EL (cell line): Measurements from ENCODE around the gene ATP11C.

Experiments
- DNase-seq: peaks from one replicate; pipeline ENCODE4 v3.0.0-alpha.2; 2016

Gene ATP11C

DNA sequence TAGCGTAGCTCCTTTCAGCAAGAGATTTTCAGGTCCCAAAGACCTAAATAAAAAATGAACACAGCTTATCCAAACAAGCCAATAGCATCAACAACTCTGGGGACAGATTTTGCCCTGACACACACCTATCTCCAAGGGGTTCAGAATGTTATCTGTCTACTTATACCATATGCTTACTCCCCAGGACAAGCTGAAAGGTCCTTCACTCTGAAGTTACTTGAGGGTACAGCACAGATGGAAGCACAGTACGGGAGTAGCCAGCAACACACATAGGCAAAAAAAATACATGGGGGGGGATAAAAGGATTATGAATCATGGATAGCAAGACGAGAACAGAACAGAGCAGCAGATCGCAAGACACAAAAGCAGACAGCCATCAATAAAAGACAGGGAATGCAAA, 134.2 kb downstream of the ATP11C start:
- DNase-seq = no peak

- DNase-seq = no peak
Observed at GRCh38 chrX:139795196-139795595, 137.7 kb downstream of the ATP11C start.

- no peak for DNase-seq
Observed at GRCh38 chrX:139787601-139788000, 145.3 kb downstream of the ATP11C start.

- no peak for DNase-seq
Observed at GRCh38 chrX:139784807-139785206, 148.0 kb downstream of the ATP11C start.

GRCh38 chrX:139783959-139784358, 148.9 kb downstream of the ATP11C start:
- DNase-seq = no peak

DNA sequence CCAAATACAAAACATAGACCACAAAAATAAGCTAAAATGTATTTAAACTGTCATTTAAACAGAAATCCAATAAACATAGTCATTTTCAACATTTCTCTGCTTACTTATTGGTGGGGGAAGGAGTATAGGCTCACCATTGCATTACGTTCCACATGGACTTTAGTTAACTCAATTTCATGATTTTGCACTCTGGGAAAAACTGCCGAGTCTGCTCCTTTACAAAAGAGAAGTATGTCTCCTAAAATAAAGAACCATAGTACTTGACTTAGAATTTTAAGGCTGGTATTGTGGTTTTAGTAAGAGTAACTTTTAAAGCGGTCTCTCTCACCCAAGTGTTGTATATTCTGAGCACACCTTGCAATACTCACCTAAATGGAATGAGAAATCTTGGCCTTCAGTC, 149.8 kb downstream of the ATP11C start:
- no peak for DNase-seq

DNA sequence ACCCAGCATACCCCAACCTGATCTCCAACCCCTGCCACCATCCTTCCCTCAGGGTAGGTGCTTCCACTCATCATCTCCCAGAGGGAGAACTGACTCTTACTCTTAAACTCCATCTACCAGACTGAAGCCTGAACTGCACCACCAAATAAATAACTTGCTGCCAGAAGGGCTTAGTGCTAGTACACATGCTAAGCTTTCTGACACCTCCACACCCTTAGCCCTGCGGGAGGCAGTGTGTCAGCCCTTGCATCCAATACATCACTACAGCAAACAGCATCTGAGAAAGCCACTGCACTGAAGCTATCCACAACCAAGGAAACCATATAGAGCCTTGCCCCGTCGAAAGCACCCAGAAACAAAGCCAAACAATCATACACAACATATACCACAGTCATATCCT, 156.3 kb downstream of the ATP11C start:
- DNase-seq = no peak

GRCh38 chrX:139770366-139770765, 162.5 kb downstream of the ATP11C start:
- DNase-seq = no peak

GRCh38 chrX:139766545-139766983, 166.3 kb downstream of the ATP11C start:
- no peak for DNase-seq

GRCh38 chrX:139762400-139763183, 170.3 kb downstream of the ATP11C start:
- DNase-seq = no peak

GRCh38 chrX:139759637-139760036, 173.2 kb downstream of the ATP11C start:
- peak; percentile 16 for DNase-seq

- DNase-seq = no peak
Observed at GRCh38 chrX:139758809-139759208, 174.0 kb downstream of the ATP11C start.

DNA sequence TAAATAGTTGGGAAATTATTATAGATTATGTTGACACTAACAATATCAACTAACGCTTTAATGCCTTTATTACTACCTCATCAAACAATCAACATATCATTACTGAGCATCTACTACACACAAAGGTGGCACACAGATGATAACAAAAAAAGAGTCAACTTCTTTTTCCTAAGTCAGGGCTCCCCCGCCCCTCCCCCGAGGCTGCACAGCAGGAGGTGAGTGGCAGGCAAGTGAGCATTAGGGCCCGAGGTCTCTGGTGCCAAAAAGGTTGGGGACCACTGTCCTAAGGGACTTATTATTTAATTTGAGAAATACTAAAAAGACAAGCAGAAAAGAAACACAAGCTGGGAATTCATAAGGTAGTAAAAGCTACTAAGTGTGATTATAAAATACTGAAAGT, 174.6 kb downstream of the ATP11C start:
- no peak for DNase-seq

DNA sequence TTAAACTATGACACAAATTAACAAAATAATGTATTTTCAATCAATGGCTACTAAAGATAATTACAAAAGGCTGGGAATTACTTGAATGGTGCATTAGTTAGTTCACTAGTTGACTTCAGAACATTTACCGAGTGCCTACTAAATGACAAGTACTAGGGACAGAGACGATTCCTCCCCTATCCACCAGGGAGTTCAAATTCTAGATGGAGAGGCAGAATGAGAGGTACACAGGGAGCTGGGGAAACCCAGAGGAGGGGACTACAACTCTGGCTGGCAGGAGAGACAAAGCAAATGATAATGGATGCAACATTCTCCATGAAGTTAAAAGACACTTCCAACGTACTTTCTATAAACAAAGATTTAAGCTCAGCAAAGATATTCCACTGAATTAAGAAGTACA, 181.8 kb downstream of the ATP11C start:
- DNase-seq = no peak

DNA sequence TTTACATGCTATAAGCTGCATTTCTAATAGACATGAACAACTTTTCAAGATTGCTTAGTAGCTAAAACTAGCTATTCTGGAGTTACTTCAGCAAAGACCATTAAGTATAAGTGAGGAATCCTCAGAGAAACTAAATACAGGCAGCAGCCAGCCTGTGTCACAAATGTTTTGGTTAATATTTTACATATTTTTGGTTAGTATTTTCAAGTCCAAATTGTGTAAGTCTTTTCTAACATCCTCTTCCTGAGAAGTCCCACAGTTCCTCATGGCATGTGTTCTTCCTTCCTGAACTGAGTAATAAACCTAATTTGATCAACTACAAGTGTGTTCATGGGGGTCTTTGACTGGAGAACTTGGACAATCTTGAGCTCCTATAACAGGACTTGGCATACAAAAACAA, 182.5 kb downstream of the ATP11C start:
- no peak for DNase-seq

DNA sequence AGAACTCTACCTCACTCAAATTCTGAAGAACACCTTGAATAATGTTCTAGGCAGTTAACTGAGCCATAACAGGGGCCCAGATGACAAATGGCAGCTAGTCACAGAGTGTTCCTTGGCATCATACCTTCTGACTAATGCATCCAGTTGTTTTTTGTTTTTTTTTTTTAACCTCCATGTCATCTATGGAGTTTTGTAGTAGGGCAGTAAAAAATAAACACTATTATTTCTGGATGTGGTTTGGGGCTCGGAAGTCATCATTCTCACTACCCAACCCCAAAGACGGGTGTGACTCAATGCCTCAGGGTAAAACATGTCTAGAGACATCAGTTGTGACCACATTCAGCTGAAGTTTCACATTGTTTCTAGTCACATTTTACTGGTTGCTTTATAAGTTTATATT, 193.7 kb downstream of the ATP11C start:
- DNase-seq = peak; percentile 66

- DNase-seq = peak; percentile 2
Observed at GRCh38 chrX:139738581-139738980, 194.3 kb downstream of the ATP11C start.

DNA sequence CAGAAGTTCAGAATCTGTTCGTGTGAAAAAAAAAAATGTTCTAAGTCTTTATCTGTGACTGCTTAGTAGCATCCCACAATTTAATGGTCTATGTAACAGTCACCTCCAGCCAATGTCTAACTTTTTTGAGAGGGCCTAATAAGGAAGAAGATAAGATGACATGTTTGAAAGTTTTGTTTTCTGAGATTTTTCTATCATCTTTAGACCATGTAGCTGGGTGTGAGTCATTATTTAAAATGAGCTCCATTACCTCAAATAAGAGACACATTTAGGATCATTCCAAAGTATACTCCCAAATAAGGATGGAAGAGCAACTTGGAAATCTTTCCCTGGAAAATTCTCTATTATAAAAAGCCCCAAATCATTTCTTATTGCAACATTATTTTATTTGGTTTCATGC, 196.7 kb downstream of the ATP11C start:
- no peak for DNase-seq

DNA sequence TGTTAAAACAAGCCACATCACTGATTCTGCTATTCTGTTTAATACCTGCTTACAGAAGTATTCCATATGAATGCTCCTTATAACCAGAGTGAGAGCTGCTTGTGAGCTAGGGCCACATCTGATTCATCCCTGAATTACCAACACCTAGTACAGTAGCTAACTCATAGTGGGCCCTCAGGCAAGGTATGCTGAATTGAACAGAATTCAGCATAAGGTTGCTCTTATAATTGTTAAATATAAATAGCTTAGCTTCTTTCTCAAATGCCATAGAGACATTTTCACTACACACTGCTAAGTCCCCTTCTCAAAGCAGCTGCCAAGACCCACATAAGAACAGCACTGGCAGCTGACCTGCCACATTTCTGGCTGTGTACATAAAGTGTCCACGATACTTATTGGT, 197.9 kb downstream of the ATP11C start:
- DNase-seq = no peak

GRCh38 chrX:139725720-139726119, 207.1 kb downstream of the ATP11C start:
- DNase-seq = no peak

GRCh38 chrX:139724626-139725025, 208.2 kb downstream of the ATP11C start:
- DNase-seq = no peak

DNA sequence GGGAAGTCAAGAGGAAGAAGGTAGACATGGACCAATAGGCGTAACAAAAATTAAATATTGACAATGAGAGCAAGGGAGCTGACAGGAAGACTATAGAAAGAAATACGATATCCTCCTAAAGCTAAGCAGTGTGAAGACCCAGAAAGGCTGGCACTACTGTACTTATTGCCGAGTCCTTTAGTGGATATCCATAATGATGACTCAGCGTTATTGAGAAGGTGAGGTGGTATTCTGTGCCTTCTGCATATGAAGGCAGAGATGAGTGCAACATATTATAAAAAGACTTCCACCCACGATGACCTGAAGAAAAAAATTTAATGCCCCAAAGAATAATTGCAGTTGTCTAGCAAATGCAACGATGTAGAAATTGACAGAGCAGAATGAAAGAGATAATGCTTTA, 211.9 kb downstream of the ATP11C start:
- DNase-seq = no peak

DNA sequence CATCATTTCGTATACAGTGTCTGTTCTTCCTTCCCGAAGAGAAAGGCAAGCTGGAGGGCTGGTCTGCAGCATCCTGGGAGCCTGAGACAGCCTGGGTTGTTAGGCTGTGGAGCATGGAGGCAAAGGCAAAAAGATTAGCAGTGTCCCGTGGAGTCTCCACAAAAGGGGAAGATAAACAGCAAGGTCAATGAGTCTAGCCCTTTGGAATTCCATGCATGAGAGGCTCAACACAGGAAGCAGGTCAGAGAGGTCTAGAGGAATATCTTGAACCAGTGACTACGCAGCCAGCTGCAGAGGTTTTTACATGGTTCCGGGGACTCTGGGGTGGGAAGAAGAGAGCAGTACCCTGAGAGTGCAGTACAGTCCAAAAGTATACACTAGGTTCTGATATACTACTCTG, 212.7 kb downstream of the ATP11C start:
- DNase-seq = peak; percentile 76

DNA sequence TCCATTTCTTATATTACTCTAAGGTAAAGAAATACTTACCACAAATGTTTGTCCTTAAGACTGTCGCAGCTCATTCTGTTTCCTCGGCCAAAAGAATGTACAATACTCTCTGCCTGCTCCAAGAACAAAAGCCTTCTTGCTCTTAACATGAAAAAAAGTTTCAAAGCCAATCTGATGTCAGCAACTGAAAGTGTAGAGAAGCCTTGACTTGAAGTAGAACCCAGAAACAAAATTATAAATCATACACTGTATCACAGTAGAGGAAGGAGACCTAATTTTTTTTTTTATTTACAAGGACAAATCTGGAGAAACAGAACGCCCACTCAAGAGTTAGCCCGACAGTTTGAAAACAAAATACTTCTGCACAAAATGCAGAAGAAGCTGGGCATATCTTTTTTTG, 224.8 kb downstream of the ATP11C start, which contains the start of gene MCF2:
Gene MCF2 (minus strand): TSS at position 101 of the 400 bp plus-strand sequence. CDS start 56,423 bp downstream, outside the sequence.
- no peak for DNase-seq

DNA sequence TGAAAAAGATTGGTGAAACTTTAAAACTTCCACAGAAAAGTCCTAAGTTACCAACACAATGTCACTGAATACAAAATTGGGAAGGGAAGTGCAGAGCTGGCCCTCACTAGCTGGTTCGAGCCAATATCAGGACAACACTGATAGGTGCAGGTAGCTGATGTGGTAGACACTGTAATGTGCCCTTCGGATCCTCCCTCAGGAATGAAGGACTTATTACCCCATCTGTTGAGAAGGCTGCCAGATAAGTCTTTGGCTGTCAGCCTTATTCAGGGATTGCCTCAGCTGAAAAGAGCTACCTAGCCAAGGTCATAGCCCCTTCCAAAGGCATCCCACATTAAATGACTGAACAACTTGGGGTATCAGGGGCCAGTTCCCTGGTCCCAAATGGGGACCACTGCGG, 230.2 kb downstream of the ATP11C start:
- no peak for DNase-seq
